Astrocyte (in vitro differentiated cells and primary cell): Measurements from ENCODE around the gene ADM. TPM values are rescaled to one million over a fixed set of nuclear protein-coding genes. Genes with fewer than 3 reads are reported as not detected.

Experiments
- DNase-seq: peaks from one replicate; pipeline ENCODE4 v3.0.0-alpha.2; 2010; ENCODE audit warnings: low read depth
- FAIRE-seq: peaks from 2 replicates; lab custom pipeline; 2011; peaks lifted over from hg19 to GRCh38; lab: Jason Lieb, UNC
- H2AFZ ChIP-seq: 2 replicates; pipeline ENCODE4 v1.6.0; 2012; ENCODE audit warnings: low read depth, low read length, inconsistent platforms
- H3K27ac ChIP-seq: 2 replicates; pipeline ENCODE4 v1.5.1; 2011; ENCODE audit warnings: low read depth, low read length, inconsistent platforms
- H3K27me3 ChIP-seq: 2 replicates; pipeline ENCODE4 v1.6.0; 2011; ENCODE audit warnings: low read length, inconsistent platforms; ENCODE audit not compliant: insufficient read depth
- H3K36me3 ChIP-seq: 2 replicates; pipeline ENCODE4 v1.5.1; 2011; ENCODE audit warnings: low read length, inconsistent platforms; ENCODE audit not compliant: insufficient read depth
- H3K4me1 ChIP-seq: 2 replicates; pipeline ENCODE4 v1.5.1; 2011; ENCODE audit warnings: low read length, inconsistent platforms; ENCODE audit not compliant: insufficient read depth
- H3K4me2 ChIP-seq: 2 replicates; pipeline ENCODE4 v1.6.0; 2012; ENCODE audit warnings: low read length, inconsistent platforms
- H3K4me3 ChIP-seq: 2 replicates; pipeline ENCODE4 v1.5.1; 2011; ENCODE audit warnings: low read depth, mild to moderate bottlenecking, low read length, inconsistent platforms; ENCODE audit not compliant: insufficient read depth
- H3K79me2 ChIP-seq: 2 replicates; pipeline ENCODE4 v1.6.0; 2012; ENCODE audit warnings: mild to moderate bottlenecking, low read length, inconsistent platforms; ENCODE audit not compliant: insufficient read depth
- H3K9ac ChIP-seq: 2 replicates; pipeline ENCODE4 v1.6.0; 2012; ENCODE audit warnings: mild to moderate bottlenecking, low read length, inconsistent platforms
- H3K9me3 ChIP-seq: 2 replicates; pipeline ENCODE4 v1.5.1; 2012; ENCODE audit warnings: low read depth, mild to moderate bottlenecking, low read length, inconsistent platforms; ENCODE audit not compliant: insufficient read depth
- H4K20me1 ChIP-seq: 2 replicates; pipeline ENCODE4 v1.6.0; 2012; ENCODE audit warnings: low read length, inconsistent platforms; ENCODE audit not compliant: insufficient read depth
- H3K27ac Mint-ChIP-seq: one replicate; pipeline ENCODE4 v1.8.0; 2021; ENCODE audit warnings: mild to moderate bottlenecking, mixed read lengths; ENCODE audit not compliant: unreplicated experiment
- H3K27me3 Mint-ChIP-seq: one replicate; pipeline ENCODE4 v1.8.0; 2021; ENCODE audit warnings: low read depth, mixed read lengths; ENCODE audit not compliant: unreplicated experiment
- H3K36me3 Mint-ChIP-seq: one replicate; pipeline ENCODE4 v1.8.0; 2021; ENCODE audit warnings: low read depth, mixed read lengths; ENCODE audit not compliant: unreplicated experiment
- H3K4me1 Mint-ChIP-seq: one replicate; pipeline ENCODE4 v1.8.0; 2021; ENCODE audit warnings: low read depth, mixed read lengths; ENCODE audit not compliant: unreplicated experiment
- H3K4me3 Mint-ChIP-seq: one replicate; pipeline ENCODE4 v1.8.0; 2021; ENCODE audit warnings: mild to moderate bottlenecking, moderate library complexity, mixed read lengths; ENCODE audit not compliant: unreplicated experiment
- H3K9me3 Mint-ChIP-seq: one replicate; pipeline ENCODE4 v1.8.0; 2021; ENCODE audit warnings: mild to moderate bottlenecking, mixed read lengths; ENCODE audit not compliant: unreplicated experiment
- CTCF ChIP-seq: IDR thresholded peaks from 2 replicates; pipeline ENCODE4 v1.5.1; 2011; ENCODE audit warnings: low read depth, mild to moderate bottlenecking, inconsistent platforms, low read length, moderate library complexity; ENCODE audit not compliant: insufficient read depth
- EZH2 ChIP-seq: IDR thresholded peaks from 2 replicates; pipeline ENCODE4 v1.6.1; 2012; ENCODE audit warnings: mild to moderate bottlenecking, low read length, inconsistent platforms; ENCODE audit not compliant: insufficient read depth
- total RNA-seq: library from RNA; stranded (reverse); gene quantifications from 2 replicates; pipeline ENCODE4 v1.2.1, GENCODE V29; 2021

ADM gene
- total RNA-seq, 1 donor from 2014 or later: 78.7 TPM

- peaks cover 11% of the 10 kb centered on the region for H3K4me1 Mint-ChIP-seq
- H4K20me1 ChIP-seq: no peaks in the 10 kb centered on the region
- no peak overlapping the region for H3K4me3 Mint-ChIP-seq
- H3K79me2 ChIP-seq: no peaks in the 10 kb centered on the region
- TF ChIP-seq CTCF: no peak
- TF ChIP-seq EZH2: no peak
- no peak overlapping the region for H3K9ac ChIP-seq
- no peaks in the 10 kb centered on the region for H3K36me3 ChIP-seq
- H3K4me1 ChIP-seq: peaks cover 27% of the 10 kb centered on the region
- peaks cover 6% of the 10 kb centered on the region for H3K9me3 Mint-ChIP-seq
- no peak overlapping the region for H3K27ac Mint-ChIP-seq
- H3K4me3 ChIP-seq: no peak overlapping the region
- no peaks in the 10 kb centered on the region for H3K27me3 ChIP-seq
- no peak for FAIRE-seq
- H3K4me2 ChIP-seq: no peak overlapping the region
- no peak overlapping the region for H3K27ac ChIP-seq
- H3K27me3 Mint-ChIP-seq: peaks cover 7% of the 10 kb centered on the region
- H3K36me3 Mint-ChIP-seq: no peaks in the 10 kb centered on the region
- no peak overlapping the region for H2AFZ ChIP-seq
- no peaks in the 10 kb centered on the region for H3K9me3 ChIP-seq
- DNase-seq: peak; percentile 63
These were observed 26.8 kb downstream of the ADM start for GRCh38 chr11:10331548-10332289.

GRCh38 chr11:10333490-10333889 is 28.6 kb downstream of the ADM start:
- Mint-ChIP-seq H3K4me3 (no peak overlapping the region), H3K9me3 (peaks cover 10% of the 10 kb centered on the region), H3K27me3 (peaks cover 7% of the 10 kb centered on the region), H3K36me3 (no peaks in the 10 kb centered on the region), H3K27ac (no peak overlapping the region), H3K4me1 (peaks cover 6% of the 10 kb centered on the region)
- Histone ChIP-seq H3K27ac (no peak overlapping the region), H3K4me1 (peaks cover 17% of the 10 kb centered on the region), H3K36me3 (no peaks in the 10 kb centered on the region), H3K79me2 (no peaks in the 10 kb centered on the region), H3K9me3 (no peaks in the 10 kb centered on the region), H3K4me2 (no peak overlapping the region), H3K4me3 (no peak overlapping the region), H2AFZ (no peak overlapping the region), H4K20me1 (no peaks in the 10 kb centered on the region), H3K9ac (no peak overlapping the region), H3K27me3 (no peaks in the 10 kb centered on the region)
- no peak for TF ChIP-seq EZH2
- TF ChIP-seq CTCF: no peak
- FAIRE-seq (no peak), DNase-seq (no peak)

- TF ChIP-seq CTCF (no peak), EZH2 (no peak)
- Histone ChIP-seq H3K4me3 (no peak overlapping the region), H3K79me2 (no peaks in the 10 kb centered on the region), H4K20me1 (no peaks in the 10 kb centered on the region), H3K9ac (no peak overlapping the region), H3K27me3 (no peaks in the 10 kb centered on the region), H3K9me3 (no peaks in the 10 kb centered on the region), H2AFZ (no peak overlapping the region), H3K27ac (no peak overlapping the region), H3K4me2 (no peak overlapping the region), H3K36me3 (no peaks in the 10 kb centered on the region), H3K4me1 (no peaks in the 10 kb centered on the region)
- Mint-ChIP-seq H3K27ac (no peak overlapping the region), H3K4me3 (no peak overlapping the region), H3K9me3 (peaks cover 9% of the 10 kb centered on the region), H3K4me1 (no peaks in the 10 kb centered on the region), H3K36me3 (no peaks in the 10 kb centered on the region), H3K27me3 (peaks cover 4% of the 10 kb centered on the region)
- FAIRE-seq (no peak), DNase-seq (no peak)
These were observed 33.4 kb downstream of the ADM start for GRCh38 chr11:10338287-10338686.
